ENCODE measurements around the gene ASB7. TPM values are rescaled to one million over a fixed set of nuclear protein-coding genes. Genes with fewer than 3 reads are reported as not detected.

The ASB7 gene
- total RNA-seq, 1 donor from 2014 or later, result 18.7 TPM

GRCh38 chr15:100684591-100684990, 82.2 kb downstream of the ASB7 start:
- Mint-ChIP-seq H3K27ac (no peak overlapping the region), H3K36me3 (ENCODE audit: low read depth) (no peaks in the 10 kb centered on the region), H3K27me3 (ENCODE audit: insufficient read depth) (peaks cover 17% of the 10 kb centered on the region), H3K9me3 (no peaks in the 10 kb centered on the region), H3K4me3 (no peak overlapping the region), H3K4me1 (ENCODE audit: low read depth) (no peaks in the 10 kb centered on the region)
- intact Hi-C loops (cut with micrococcal nuclease), result no loop called here
- DNase-seq (ENCODE audit: low spot score), result no peak

DNA sequence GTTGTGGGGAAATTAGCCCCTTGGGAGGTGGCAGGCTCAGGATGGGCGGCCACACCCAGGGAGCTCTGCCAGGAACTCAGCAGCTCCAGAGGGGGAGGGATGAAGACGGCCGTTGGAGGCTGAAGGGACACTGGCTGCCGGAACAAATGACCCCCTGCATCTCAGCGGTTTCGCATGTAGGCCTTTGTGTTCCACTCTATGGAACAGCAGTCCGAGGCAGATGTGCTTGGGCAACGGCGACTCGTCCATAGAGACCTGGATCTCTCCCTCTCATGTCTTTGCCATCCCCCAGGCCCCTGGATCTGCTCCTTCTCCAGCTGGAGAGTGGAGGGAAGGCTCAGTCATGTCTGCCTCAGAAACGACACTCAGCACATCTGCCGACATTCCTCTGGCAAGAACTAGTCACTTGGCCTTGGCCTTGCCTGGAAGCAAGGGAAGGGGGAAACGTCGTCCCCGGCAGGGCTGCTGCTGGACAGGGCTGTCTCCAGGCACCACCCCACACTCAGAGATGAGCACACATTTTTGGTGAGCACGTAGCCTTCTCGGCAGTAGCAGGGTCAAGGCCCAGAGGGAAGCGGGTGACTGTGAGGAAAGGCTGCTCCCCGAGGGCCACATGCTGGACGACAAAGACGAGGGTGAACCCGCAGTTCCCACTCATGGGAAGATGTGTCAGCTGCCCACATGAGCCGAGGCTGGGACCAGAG, 83.8 kb downstream of the ASB7 start:
- no peak for DNase-seq (ENCODE audit: low spot score)
- intact Hi-C loops (cut with micrococcal nuclease), result no loop called here
- Mint-ChIP-seq H3K4me1 (ENCODE audit: low read depth) (no peaks in the 10 kb centered on the region), H3K4me3 (no peak overlapping the region), H3K9me3 (no peaks in the 10 kb centered on the region), H3K36me3 (ENCODE audit: low read depth) (no peaks in the 10 kb centered on the region), H3K27me3 (ENCODE audit: insufficient read depth) (peaks cover 17% of the 10 kb centered on the region), H3K27ac (no peak overlapping the region)

DNA sequence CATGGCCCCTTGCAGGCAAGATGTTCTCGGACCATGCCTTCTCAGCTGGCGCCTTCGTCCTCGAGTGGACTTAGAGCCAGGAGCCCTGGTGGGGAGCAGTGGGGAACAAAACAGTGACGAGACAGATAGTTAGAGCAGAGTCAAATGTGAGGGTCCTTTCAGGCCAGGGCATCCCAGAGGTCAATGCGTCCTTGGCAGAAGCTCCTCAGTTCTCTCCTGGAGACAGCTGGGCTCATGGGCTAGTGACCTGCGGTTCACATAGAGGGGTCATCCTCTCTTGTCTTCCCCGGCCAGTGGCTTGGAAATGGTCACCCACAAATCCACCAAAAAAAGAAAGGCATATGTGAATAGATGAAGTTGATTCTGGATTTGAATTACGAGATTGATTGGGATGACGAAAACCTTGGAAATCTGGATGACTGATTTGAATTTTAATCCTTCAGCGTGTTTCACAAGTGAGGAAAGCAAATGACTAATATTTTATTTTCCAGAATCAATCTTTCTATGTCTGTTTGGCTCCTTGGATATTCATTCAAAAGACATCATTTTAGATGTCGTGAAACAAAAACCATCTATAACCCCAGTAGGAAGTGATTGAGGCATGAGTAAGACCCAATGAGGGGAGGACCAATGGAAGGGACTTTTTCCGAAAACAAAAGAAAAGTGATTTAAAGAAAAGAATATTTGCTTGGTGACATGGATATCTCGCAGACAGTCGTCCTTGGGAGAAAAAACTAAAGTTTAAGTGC, 84.5 kb downstream of the ASB7 start:
- H3K4me1 Mint-ChIP-seq (ENCODE audit: low read depth), result no peaks in the 10 kb centered on the region
- no peak overlapping the region for H3K4me3 Mint-ChIP-seq
- H3K36me3 Mint-ChIP-seq (ENCODE audit: low read depth), result no peaks in the 10 kb centered on the region
- no peak overlapping the region for H3K27ac Mint-ChIP-seq
- no peak for DNase-seq (ENCODE audit: low spot score)
- intact Hi-C loops (cut with micrococcal nuclease), result no loop called here
- H3K9me3 Mint-ChIP-seq, result no peaks in the 10 kb centered on the region
- H3K27me3 Mint-ChIP-seq (ENCODE audit: insufficient read depth), result peaks cover 15% of the 10 kb centered on the region

GRCh38 chr15:100687582-100688141, 85.3 kb downstream of the ASB7 start:
- H3K4me3 Mint-ChIP-seq, result no peak overlapping the region
- H3K9me3 Mint-ChIP-seq, result no peaks in the 10 kb centered on the region
- H3K36me3 Mint-ChIP-seq (ENCODE audit: low read depth), result no peaks in the 10 kb centered on the region
- no peak for DNase-seq (ENCODE audit: low spot score)
- no peak overlapping the region for H3K27ac Mint-ChIP-seq
- no peaks in the 10 kb centered on the region for H3K4me1 Mint-ChIP-seq (ENCODE audit: low read depth)
- intact Hi-C loops (cut with micrococcal nuclease), result no loop called here
- H3K27me3 Mint-ChIP-seq (ENCODE audit: insufficient read depth), result peaks cover 15% of the 10 kb centered on the region

GRCh38 chr15:100688549-100689120, 86.2 kb downstream of the ASB7 start:
- Mint-ChIP-seq H3K4me1 (ENCODE audit: low read depth) (no peaks in the 10 kb centered on the region), H3K36me3 (ENCODE audit: low read depth) (no peaks in the 10 kb centered on the region), H3K4me3 (no peak overlapping the region), H3K27ac (no peak overlapping the region), H3K9me3 (no peaks in the 10 kb centered on the region), H3K27me3 (ENCODE audit: insufficient read depth) (peaks cover 8% of the 10 kb centered on the region)
- DNase-seq (ENCODE audit: low spot score), result no peak
- intact Hi-C loops (cut with micrococcal nuclease), result no loop called here

- Mint-ChIP-seq H3K4me1 (ENCODE audit: low read depth) (no peaks in the 10 kb centered on the region), H3K36me3 (ENCODE audit: low read depth) (no peaks in the 10 kb centered on the region)
- intact Hi-C loops (cut with micrococcal nuclease), result no loop called here
Measured at GRCh38 chr15:100689131-100689899, 86.9 kb downstream of the ASB7 start.

GRCh38 chr15:100690032-100690794, 87.8 kb downstream of the ASB7 start:
- DNase-seq (ENCODE audit: low spot score), result no peak
- no peak overlapping the region for H3K4me3 Mint-ChIP-seq
- intact Hi-C loops (cut with micrococcal nuclease), result no loop called here
- H3K9me3 Mint-ChIP-seq, result no peaks in the 10 kb centered on the region
- no peak overlapping the region for H3K27ac Mint-ChIP-seq
- no peaks in the 10 kb centered on the region for H3K4me1 Mint-ChIP-seq (ENCODE audit: low read depth)
- H3K36me3 Mint-ChIP-seq (ENCODE audit: low read depth), result no peaks in the 10 kb centered on the region
- H3K27me3 Mint-ChIP-seq (ENCODE audit: insufficient read depth), result peaks cover 4% of the 10 kb centered on the region

More at GRCh38 chr15:100689131-100689899, 86.9 kb downstream of the ASB7 start:
- DNase-seq (ENCODE audit: low spot score), result no peak
- H3K9me3 Mint-ChIP-seq, result no peaks in the 10 kb centered on the region
- H3K27me3 Mint-ChIP-seq (ENCODE audit: insufficient read depth), result peaks cover 4% of the 10 kb centered on the region
- H3K4me3 Mint-ChIP-seq, result no peak overlapping the region
- H3K27ac Mint-ChIP-seq, result no peak overlapping the region

GRCh38 chr15:100690795-100691158, 88.4 kb downstream of the ASB7 start:
- Mint-ChIP-seq H3K4me1 (ENCODE audit: low read depth) (no peaks in the 10 kb centered on the region), H3K4me3 (no peak overlapping the region), H3K27me3 (ENCODE audit: insufficient read depth) (peaks cover 2% of the 10 kb centered on the region), H3K9me3 (no peaks in the 10 kb centered on the region), H3K36me3 (ENCODE audit: low read depth) (no peaks in the 10 kb centered on the region), H3K27ac (no peak overlapping the region)
- DNase-seq (ENCODE audit: low spot score), result no peak
- intact Hi-C loops (cut with micrococcal nuclease), result no loop called here

DNA sequence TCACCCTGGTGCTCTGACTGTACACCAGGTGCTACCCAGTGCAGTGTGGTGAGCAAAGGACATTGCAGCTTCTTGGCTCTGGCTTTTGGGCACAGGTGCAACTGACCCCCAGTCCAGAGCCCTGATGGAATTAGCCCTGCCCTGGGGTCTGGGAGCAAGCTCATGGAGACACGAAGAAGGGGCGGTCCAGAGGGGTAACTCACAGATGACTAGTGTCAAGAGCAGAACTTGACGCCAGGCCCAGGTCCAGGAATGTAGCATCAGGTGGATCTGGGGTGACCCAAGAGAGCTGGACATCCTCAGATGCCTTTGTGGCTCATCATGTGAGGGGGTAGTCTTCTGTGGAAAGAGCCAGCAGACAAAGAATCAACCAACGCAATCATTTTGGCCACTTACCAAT, 88.9 kb downstream of the ASB7 start:
- Mint-ChIP-seq H3K27me3 (ENCODE audit: insufficient read depth) (peaks cover 2% of the 10 kb centered on the region), H3K27ac (no peak overlapping the region), H3K36me3 (ENCODE audit: low read depth) (no peaks in the 10 kb centered on the region), H3K4me1 (ENCODE audit: low read depth) (no peaks in the 10 kb centered on the region), H3K4me3 (no peak overlapping the region), H3K9me3 (no peaks in the 10 kb centered on the region)
- DNase-seq (ENCODE audit: low spot score), result no peak
- intact Hi-C loops (cut with micrococcal nuclease), result no loop called here

GRCh38 chr15:100692246-100692645, 89.9 kb downstream of the ASB7 start:
- Mint-ChIP-seq H3K36me3 (ENCODE audit: low read depth) (no peaks in the 10 kb centered on the region), H3K9me3 (no peaks in the 10 kb centered on the region), H3K27ac (no peak overlapping the region), H3K4me3 (no peak overlapping the region), H3K27me3 (ENCODE audit: insufficient read depth) (peaks cover 10% of the 10 kb centered on the region), H3K4me1 (ENCODE audit: low read depth) (no peaks in the 10 kb centered on the region)
- no peak for DNase-seq (ENCODE audit: low spot score)
- intact Hi-C loops (cut with micrococcal nuclease), result no loop called here

- Mint-ChIP-seq H3K36me3 (ENCODE audit: low read depth) (no peaks in the 10 kb centered on the region), H3K4me1 (ENCODE audit: low read depth) (no peaks in the 10 kb centered on the region), H3K4me3 (no peak overlapping the region), H3K27ac (no peak overlapping the region), H3K27me3 (ENCODE audit: insufficient read depth) (peaks cover 9% of the 10 kb centered on the region), H3K9me3 (no peaks in the 10 kb centered on the region)
- DNase-seq (ENCODE audit: low spot score), result no peak
- intact Hi-C loops (cut with micrococcal nuclease), result no loop called here
Measured at GRCh38 chr15:100692671-100693070, 90.3 kb downstream of the ASB7 start.

- H3K27me3 Mint-ChIP-seq (ENCODE audit: insufficient read depth), result peaks cover 11% of the 10 kb centered on the region
- no peaks in the 10 kb centered on the region for H3K36me3 Mint-ChIP-seq (ENCODE audit: low read depth)
- DNase-seq (ENCODE audit: low spot score), result no peak
- intact Hi-C loops (cut with micrococcal nuclease), result no loop called here
- no peaks in the 10 kb centered on the region for H3K9me3 Mint-ChIP-seq
- no peak overlapping the region for H3K4me3 Mint-ChIP-seq
- H3K27ac Mint-ChIP-seq, result no peak overlapping the region
- no peaks in the 10 kb centered on the region for H3K4me1 Mint-ChIP-seq (ENCODE audit: low read depth)
Measured at GRCh38 chr15:100693451-100693850, 91.1 kb downstream of the ASB7 start.

Data from activated T-helper 1 cell treated with anti-CD3 and anti-CD28 coated beads, Interleukin-12 subunit alpha, Interleukin-12 subunit beta, Interleukin-2, Interleukin-4 antibody, amounts not matched to agents 30 ng/mL and 10 ng/mL and 1 ng/mL, durations not matched to agents 14 hours and 24 hours and 36 hours (primary cell).